MCF 10A (cell line): Measurements from ENCODE around the gene RTP3. TPM values are rescaled to one million over a fixed set of nuclear protein-coding genes. Genes with fewer than 3 reads are reported as not detected.

ENCODE experiments used
- BruUV-seq: library from RNA; stranded (reverse); fragments of 400-500 nt; replicated peaks from 2 replicates; lab custom pipeline; 2021; lab: Mats Ljungman, UMichigan
- CTCF ChIA-PET: fragments of 300-600 bp; sonication (Branson Sonifier 250); formaldehyde crosslinking; extraction: SDS; loops from one replicate; lab custom pipeline; 2021; ENCODE audit warnings: antibody characterized with exemption, inconsistent platforms; lab: Yijun Ruan, JAX
- POLR2A ChIA-PET: fragments of 300-600, 350-650 bp; sonication (Branson Sonifier 250); formaldehyde crosslinking; extraction: SDS; loops from one replicate; lab custom pipeline; 2020; ENCODE audit warnings: antibody characterized with exemption, inconsistent platforms; lab: Yijun Ruan, JAX
- DNase-seq: peaks from one replicate; pipeline ENCODE4 v3.0.0-alpha.2; 2018; ENCODE audit not compliant: unreplicated experiment
- H3K27ac Mint-ChIP-seq: one replicate; pipeline ENCODE4 v1.8.0; 2022; ENCODE audit warnings: mild to moderate bottlenecking, low read depth, mixed read lengths; ENCODE audit not compliant: unreplicated experiment
- H3K27me3 Mint-ChIP-seq: one replicate; pipeline ENCODE4 v1.8.0; 2022; ENCODE audit warnings: mixed read lengths; ENCODE audit not compliant: insufficient read depth, unreplicated experiment
- H3K36me3 Mint-ChIP-seq: one replicate; pipeline ENCODE4 v1.8.0; 2022; ENCODE audit warnings: mild to moderate bottlenecking, moderate library complexity, mixed read lengths; ENCODE audit not compliant: insufficient read depth, unreplicated experiment
- H3K4me1 Mint-ChIP-seq: one replicate; pipeline ENCODE4 v1.8.0; 2022; ENCODE audit warnings: mixed read lengths; ENCODE audit not compliant: insufficient read depth, unreplicated experiment
- H3K4me3 Mint-ChIP-seq: one replicate; pipeline ENCODE4 v1.8.0; 2022; ENCODE audit warnings: mild to moderate bottlenecking, moderate library complexity, mixed read lengths; ENCODE audit not compliant: unreplicated experiment
- H3K9me3 Mint-ChIP-seq: one replicate; pipeline ENCODE4 v1.8.0; 2022; ENCODE audit warnings: mixed read lengths; ENCODE audit not compliant: unreplicated experiment
- CTCF ChIP-seq: fragments of 200-600 bp; IDR thresholded peaks from one replicate; pipeline ENCODE4 v1.8.0; 2022; ENCODE audit warnings: antibody characterized with exemption, mild to moderate bottlenecking; ENCODE audit not compliant: unreplicated experiment
- intact Hi-C: fragments of 100-400 bp; cut with micrococcal nuclease; formaldehyde crosslinking; loops from 2 replicates; pipeline ENCODE4 v1.14.1; 2022
- total RNA-seq: library from RNA; stranded (reverse); gene quantifications from 2 replicates; pipeline ENCODE4 v1.2.3, GENCODE V29; 2022

Gene RTP3
- total RNA-seq, 1 experiment from 2014 or later: not detected

DNA sequence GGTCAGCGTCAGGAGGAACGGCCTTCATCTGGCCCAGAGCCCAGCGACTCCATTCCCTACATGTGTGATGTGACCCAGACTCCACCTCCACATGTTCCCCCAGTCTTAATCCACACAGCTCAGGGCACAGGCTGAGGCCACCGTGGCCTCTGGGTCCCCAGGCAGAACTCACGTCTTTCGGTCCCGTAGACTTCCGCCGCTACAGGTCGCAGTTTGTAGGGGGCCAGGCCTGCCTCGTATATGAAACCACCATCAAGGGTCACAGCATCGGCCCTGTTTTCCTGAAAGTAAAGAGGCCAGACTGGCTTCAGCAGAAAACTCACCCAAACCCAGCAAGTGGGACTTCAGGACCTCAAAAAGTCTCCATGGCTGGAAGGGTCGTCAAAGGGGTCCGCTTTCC, 41.7 kb upstream of the RTP3 start:
- ChIA-PET CTCF (no interaction called here), POLR2A (no interaction called here)
- no peak for TF ChIP-seq CTCF
- no peak overlapping the region for H3K4me3 Mint-ChIP-seq
- no peaks in the 10 kb centered on the region for H3K4me1 Mint-ChIP-seq
- H3K27ac Mint-ChIP-seq: no peak overlapping the region
- no TSS peak for BruUV-seq
- H3K36me3 Mint-ChIP-seq: no peaks in the 10 kb centered on the region
- H3K9me3 Mint-ChIP-seq: peaks cover 6% of the 10 kb centered on the region
- peaks cover 60% of the 10 kb centered on the region for H3K27me3 Mint-ChIP-seq
- DNase-seq: no peak
- intact Hi-C loops: no loop called here

DNA sequence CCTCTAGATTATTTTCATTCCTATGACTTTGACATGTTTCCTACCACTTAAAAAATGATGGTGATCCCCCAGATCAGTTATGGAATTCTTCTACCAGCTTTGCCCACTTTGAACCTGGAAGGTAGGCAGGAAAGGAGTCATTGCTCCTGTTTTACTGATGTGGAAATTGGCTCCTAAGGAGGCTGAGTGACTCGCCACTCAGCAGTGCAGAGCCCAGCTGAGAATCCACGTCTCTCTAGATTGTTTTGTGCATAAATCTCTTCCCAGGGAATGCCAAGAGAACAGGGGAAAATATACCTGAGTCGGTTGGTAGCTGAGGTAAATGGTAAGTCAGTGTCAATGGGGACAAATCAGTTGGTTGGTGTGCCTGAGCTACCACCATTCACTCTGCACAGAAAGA, 37.7 kb upstream of the RTP3 start:
- intact Hi-C loops: no loop called here
- no TSS peak for BruUV-seq
- Mint-ChIP-seq H3K4me3 (no peak overlapping the region), H3K27me3 (peaks cover 60% of the 10 kb centered on the region), H3K4me1 (peaks cover 8% of the 10 kb centered on the region), H3K36me3 (no peaks in the 10 kb centered on the region), H3K9me3 (peaks cover 6% of the 10 kb centered on the region), H3K27ac (no peak overlapping the region)
- no peak for TF ChIP-seq CTCF
- CTCF ChIA-PET: interaction anchor here (0.6 to 2.0 kb wide), 3 partner anchors 15 to 98 kb away, joined by 3 to 5 read pairs (median 4); no protein-coding TSS in a partner anchor
- POLR2A ChIA-PET: no interaction called here
- DNase-seq: no peak

DNA sequence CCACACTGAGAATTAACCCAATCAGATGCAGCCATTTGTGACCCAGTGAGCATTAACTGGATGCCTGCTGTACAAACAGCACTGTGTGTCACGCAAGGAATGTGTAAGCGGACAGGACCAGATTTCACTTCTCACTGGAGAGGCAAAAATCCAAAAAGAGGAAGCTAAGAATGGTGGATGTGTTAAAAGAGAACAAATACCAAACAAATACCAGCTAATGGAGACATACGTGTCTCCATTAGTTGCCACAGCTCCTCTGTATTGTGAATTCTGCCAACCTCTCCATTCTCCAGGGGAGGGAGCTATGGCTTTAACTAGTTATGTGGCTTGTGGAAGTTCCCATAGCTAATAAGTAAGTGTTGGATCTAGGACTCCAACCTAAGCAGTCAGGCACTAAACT, 35.7 kb upstream of the RTP3 start:
- H3K9me3 Mint-ChIP-seq: peaks cover 6% of the 10 kb centered on the region
- TF ChIP-seq CTCF: no peak

DNA sequence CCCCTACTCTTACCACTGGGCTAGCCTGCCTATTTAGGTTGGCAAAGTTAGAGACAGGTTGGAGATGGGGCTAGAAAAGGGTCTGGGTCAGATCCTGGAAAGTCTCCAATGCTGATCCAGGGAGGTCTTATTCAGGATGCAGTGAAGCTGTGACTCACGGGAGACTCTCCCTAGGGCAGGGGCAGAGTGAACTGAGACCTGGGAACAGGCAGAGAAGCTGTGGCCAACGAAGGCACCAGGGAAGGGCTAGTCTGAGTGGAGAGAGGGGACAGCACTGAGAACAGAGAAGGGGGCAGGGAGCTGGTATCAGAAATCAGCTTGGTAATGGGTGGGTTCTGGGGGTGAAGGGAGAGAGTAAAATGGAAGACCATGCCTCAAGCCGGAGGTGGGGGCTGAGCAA, 35.3 kb upstream of the RTP3 start:
- ChIA-PET POLR2A (interaction anchor here (1.1 kb wide), 1 partner anchor 14 kb away, joined by 4 read pairs; no protein-coding TSS in a partner anchor), CTCF (interaction anchor here (0.5 to 2.1 kb wide), 8 partner anchors 9 to 471 kb away, joined by 3 to 7 read pairs (median 3); no protein-coding TSS in a partner anchor)
- Mint-ChIP-seq H3K36me3 (no peaks in the 10 kb centered on the region), H3K4me3 (no peak overlapping the region), H3K27me3 (peaks cover 70% of the 10 kb centered on the region), H3K9me3 (peaks cover 6% of the 10 kb centered on the region), H3K4me1 (peaks cover 8% of the 10 kb centered on the region), H3K27ac (no peak overlapping the region)
- no peak for TF ChIP-seq CTCF
- no peak for DNase-seq
- BruUV-seq: no TSS peak
- intact Hi-C loops: no loop called here

More for the DNA sequence above, 35.7 kb upstream of the RTP3 start:
- Mint-ChIP-seq H3K4me1 (peaks cover 8% of the 10 kb centered on the region), H3K27ac (no peak overlapping the region), H3K36me3 (no peaks in the 10 kb centered on the region), H3K27me3 (peaks cover 70% of the 10 kb centered on the region), H3K4me3 (no peak overlapping the region)
- DNase-seq: peak; percentile 22
- intact Hi-C loops: no loop called here
- ChIA-PET POLR2A (interaction anchor here (1.1 kb wide), 1 partner anchor 14 kb away, joined by 4 read pairs; no protein-coding TSS in a partner anchor), CTCF (interaction anchor here (0.5 to 2.1 kb wide), 5 partner anchors 12 to 472 kb away, joined by 3 to 7 read pairs (median 3); no protein-coding TSS in a partner anchor)
- BruUV-seq: no TSS peak
